ENCODE data around the gene SMYD5.

SMYD5 gene

DNA sequence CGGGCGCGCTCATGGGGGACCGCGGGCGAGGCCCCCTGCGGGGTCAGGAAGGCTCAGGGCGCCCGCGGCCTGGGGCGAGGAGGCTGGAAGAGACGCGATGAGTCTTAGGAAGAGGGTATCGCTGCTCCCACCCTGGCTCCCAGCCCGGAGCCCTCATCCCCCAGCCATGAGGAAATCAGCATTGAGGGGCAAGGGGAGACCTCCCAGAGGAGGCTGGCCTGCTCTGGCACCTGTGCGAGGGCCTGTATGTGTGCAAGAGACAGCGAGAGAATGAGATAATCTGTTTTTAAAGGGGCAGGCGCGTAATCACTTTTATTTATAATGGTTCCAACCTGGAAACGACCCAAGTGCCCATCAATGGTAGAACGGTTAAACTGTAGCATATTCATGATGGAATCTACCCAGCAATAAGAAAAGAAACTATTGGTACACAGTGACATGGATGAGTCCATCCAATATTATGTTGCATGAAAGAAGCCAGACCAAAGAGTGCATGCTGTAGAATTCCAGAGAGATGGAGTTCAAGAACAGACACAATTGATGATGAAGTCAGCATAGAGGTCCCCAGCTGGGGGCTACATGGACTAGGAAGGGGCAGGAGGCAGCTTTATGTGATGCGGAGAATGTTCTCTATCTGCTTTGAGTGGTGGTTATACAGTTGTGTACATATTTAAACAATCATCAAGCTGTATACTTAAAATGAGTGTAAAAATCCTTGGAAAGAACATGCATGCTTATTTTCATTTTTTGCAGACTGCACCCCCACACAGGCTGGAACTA, 55.8 kb downstream of the SMYD5 start:
- no peak overlapping the region for H3K4me3 ChIP-seq (replicated peaks; ENCODE audit: low read depth, low read length)
- TF ChIP-seq, protein P1, sequence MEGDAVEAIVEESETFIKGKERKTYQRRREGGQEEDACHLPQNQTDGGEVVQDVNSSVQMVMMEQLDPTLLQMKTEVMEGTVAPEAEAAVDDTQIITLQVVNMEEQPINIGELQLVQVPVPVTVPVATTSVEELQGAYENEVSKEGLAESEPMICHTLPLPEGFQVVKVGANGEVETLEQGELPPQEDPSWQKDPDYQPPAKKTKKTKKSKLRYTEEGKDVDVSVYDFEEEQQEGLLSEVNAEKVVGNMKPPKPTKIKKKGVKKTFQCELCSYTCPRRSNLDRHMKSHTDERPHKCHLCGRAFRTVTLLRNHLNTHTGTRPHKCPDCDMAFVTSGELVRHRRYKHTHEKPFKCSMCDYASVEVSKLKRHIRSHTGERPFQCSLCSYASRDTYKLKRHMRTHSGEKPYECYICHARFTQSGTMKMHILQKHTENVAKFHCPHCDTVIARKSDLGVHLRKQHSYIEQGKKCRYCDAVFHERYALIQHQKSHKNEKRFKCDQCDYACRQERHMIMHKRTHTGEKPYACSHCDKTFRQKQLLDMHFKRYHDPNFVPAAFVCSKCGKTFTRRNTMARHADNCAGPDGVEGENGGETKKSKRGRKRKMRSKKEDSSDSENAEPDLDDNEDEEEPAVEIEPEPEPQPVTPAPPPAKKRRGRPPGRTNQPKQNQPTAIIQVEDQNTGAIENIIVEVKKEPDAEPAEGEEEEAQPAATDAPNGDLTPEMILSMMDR (IDR thresholded peaks at IDR 0.05; ENCODE audit: low read depth, low read length, missing control alignments): no peak
- DNase-seq (ENCODE audit: extremely low read depth, low read depth): no peak

DNA sequence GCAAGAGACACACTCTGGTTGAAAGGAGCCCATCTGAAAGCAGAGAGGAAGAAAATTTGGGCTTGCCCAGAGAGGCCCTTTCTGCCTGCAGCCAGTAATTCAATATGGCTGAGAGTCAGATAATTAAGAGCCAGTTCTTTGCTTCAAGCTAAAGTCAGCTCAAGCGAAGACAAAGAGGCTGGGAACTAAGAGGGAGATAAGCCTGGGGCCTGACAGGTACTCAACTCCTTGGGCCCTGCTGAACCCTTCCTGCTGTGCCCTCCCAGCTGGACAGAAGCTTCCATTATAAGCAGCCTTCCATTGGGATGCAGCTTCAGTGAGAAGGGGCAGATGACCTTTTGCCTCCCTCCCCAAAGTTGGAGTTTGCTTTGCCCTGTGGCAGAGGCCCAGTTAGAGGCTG, 58.2 kb downstream of the SMYD5 start:
- TF ChIP-seq, protein P1 (IDR thresholded peaks at IDR 0.05; ENCODE audit: low read depth, low read length, missing control alignments): no peak
- no peak overlapping the region for H3K4me3 ChIP-seq (replicated peaks; ENCODE audit: low read depth, low read length)

More for the DNA sequence above, 58.2 kb downstream of the SMYD5 start:
- DNase-seq (ENCODE audit: extremely low read depth, low read depth): no peak

Measured in HFF-Myc (cell line).